K562 (cell line): Measurements from ENCODE around the gene OLFML3. TPM values are rescaled to one million over a fixed set of nuclear protein-coding genes. Genes with fewer than 3 reads are reported as not detected.

Source experiments
- BDP1 ChIP-seq: IDR thresholded peaks from 3 replicates; pipeline ENCODE4 v1.6.1; 2011; ENCODE audit not compliant: insufficient read length, insufficient read depth
- FOXA3 ChIP-seq, 2 experiments: fragments of 450-650 bp in 1 of 2; sonication (generic) in 1 of 2; formaldehyde crosslinking; IDR thresholded peaks in 1 of 2; conservative IDR thresholded peaks in 1 of 2; 2 replicates each; pipeline versions ENCODE4 v1.4.0 to v1.8.0; 2020 to 2022; ENCODE audit warnings: mild to moderate bottlenecking in 2 of 2, missing genetic modification reagents in 1 of 2
- GTF2B ChIP-seq: IDR thresholded peaks from 2 replicates; pipeline ENCODE4 v1.6.1; 2011; ENCODE audit not compliant: insufficient read length; ENCODE audit errors: extremely low read depth
- HNRNPUL1 ChIP-seq: fragments of 200-400 bp; formaldehyde crosslinking; IDR thresholded peaks from 2 replicates; pipeline ENCODE4 v1.6.1; 2017; ENCODE audit warnings: low read length
- IRF2 ChIP-seq: sonication (generic); formaldehyde crosslinking; IDR thresholded peaks from 2 replicates; pipeline ENCODE4 v1.8.1; 2022; ENCODE audit warnings: mild to moderate bottlenecking, missing genetic modification reagents
- MAFF ChIP-seq: IDR thresholded peaks from 2 replicates; pipeline ENCODE4 v1.6.1; 2012; ENCODE audit warnings: low read length, improper control_type of control experiment
- NR0B1 ChIP-seq: fragments of 450-650 bp; IDR thresholded peaks from one replicate; pipeline ENCODE4 v1.6.1; 2018; ENCODE audit warnings: mild to moderate bottlenecking, moderate library complexity; ENCODE audit not compliant: partially characterized antibody
- NR1H2 ChIP-seq: sonication (generic); formaldehyde crosslinking; IDR thresholded peaks from 2 replicates; pipeline ENCODE4 v1.4.0; 2020; ENCODE audit warnings: mild to moderate bottlenecking, missing genetic modification reagents
- ZNF318 ChIP-seq, 2 experiments: fragments of 450-650 bp; IDR thresholded peaks; 2 replicates each; pipeline ENCODE4 v1.6.1; 2016; ENCODE audit warnings: mild to moderate bottlenecking in 2 of 2, borderline replicate concordance in 1 of 2, low read depth in 1 of 2, moderate library complexity in 1 of 2
- polyA plus RNA-seq, 8 experiments: library from polyadenylated mRNA; depleted of rRNA in 4 of 8; stranded (reverse) in 5 of 8; unstranded in 3 of 8; fragments of >200 nt; fragmentation: Nextera tagmentation in 2 of 8; fragmentation: Illumina TruSeq in 1 of 8; extraction: Ambion mirVana in 2 of 8; extraction: Trizol in 1 of 8; gene quantifications; 2 replicates each; pipeline versions ENCODE4 v1.2.1 to v1.2.3, GENCODE V29; 2011 to 2014; ENCODE audit warnings: inconsistent platforms in 1 of 8, missing spikeins in 1 of 8
- total RNA-seq, 7 experiments: library from RNA; depleted of rRNA in 6 of 7; stranded (reverse); fragments of >200 nt in 6 of 7; fragmentation: Illumina TruSeq in 2 of 7; extraction: Trizol in 2 of 7; gene quantifications; 2 replicates each; pipeline versions ENCODE4 v1.2.1 to v1.2.3, GENCODE V29; 2011 to 2021; ENCODE audit warnings: low replicate concordance in 1 of 7
- TF ChIP-seq, protein P1 (sequence below): fragments of 450-650 bp; IDR thresholded peaks from 2 replicates; pipeline ENCODE4 v1.6.1; 2016; ENCODE audit warnings: borderline replicate concordance
- TF ChIP-seq, protein P2 (sequence below): fragments of 250-450 bp; sonication (Bioruptor Pico); IDR thresholded peaks from 2 replicates; pipeline ENCODE4 v1.9.0; 2021; ENCODE audit warnings: mild to moderate bottlenecking, inconsistent platforms

The OLFML3 gene
- total and polyA plus RNA-seq, 9 of the 15 experiments (the other 6 are each of a cell fraction or from before 2014, with no cell fraction given): 0.07 to 0.13 (median 0.07) TPM; not detected in 6

- TF ChIP-seq ZNF318 (IDR thresholded peaks at IDR 0.05; ENCODE audit: borderline replicate concordance in 1 of 2, low read depth in 1 of 2) (no peak), BDP1 (no peak), GTF2B (no peak), NR1H2 (CRISPR knock-in tag) (no peak), IRF2 (no peak), MAFF (no peak), NR0B1 (no peak), HNRNPUL1 (no peak), FOXA3 (CRISPR knock-in tag; conservative IDR thresholded peaks at IDR 0.05 in 1 of 2, IDR thresholded peaks at IDR 0.05 in 1 of 2) (no peak)
- TF ChIP-seq, protein P1, sequence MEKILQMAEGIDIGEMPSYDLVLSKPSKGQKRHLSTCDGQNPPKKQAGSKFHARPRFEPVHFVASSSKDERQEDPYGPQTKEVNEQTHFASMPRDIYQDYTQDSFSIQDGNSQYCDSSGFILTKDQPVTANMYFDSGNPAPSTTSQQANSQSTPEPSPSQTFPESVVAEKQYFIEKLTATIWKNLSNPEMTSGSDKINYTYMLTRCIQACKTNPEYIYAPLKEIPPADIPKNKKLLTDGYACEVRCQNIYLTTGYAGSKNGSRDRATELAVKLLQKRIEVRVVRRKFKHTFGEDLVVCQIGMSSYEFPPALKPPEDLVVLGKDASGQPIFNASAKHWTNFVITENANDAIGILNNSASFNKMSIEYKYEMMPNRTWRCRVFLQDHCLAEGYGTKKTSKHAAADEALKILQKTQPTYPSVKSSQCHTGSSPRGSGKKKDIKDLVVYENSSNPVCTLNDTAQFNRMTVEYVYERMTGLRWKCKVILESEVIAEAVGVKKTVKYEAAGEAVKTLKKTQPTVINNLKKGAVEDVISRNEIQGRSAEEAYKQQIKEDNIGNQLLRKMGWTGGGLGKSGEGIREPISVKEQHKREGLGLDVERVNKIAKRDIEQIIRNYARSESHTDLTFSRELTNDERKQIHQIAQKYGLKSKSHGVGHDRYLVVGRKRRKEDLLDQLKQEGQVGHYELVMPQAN: no peak
- TF ChIP-seq, protein P2, sequence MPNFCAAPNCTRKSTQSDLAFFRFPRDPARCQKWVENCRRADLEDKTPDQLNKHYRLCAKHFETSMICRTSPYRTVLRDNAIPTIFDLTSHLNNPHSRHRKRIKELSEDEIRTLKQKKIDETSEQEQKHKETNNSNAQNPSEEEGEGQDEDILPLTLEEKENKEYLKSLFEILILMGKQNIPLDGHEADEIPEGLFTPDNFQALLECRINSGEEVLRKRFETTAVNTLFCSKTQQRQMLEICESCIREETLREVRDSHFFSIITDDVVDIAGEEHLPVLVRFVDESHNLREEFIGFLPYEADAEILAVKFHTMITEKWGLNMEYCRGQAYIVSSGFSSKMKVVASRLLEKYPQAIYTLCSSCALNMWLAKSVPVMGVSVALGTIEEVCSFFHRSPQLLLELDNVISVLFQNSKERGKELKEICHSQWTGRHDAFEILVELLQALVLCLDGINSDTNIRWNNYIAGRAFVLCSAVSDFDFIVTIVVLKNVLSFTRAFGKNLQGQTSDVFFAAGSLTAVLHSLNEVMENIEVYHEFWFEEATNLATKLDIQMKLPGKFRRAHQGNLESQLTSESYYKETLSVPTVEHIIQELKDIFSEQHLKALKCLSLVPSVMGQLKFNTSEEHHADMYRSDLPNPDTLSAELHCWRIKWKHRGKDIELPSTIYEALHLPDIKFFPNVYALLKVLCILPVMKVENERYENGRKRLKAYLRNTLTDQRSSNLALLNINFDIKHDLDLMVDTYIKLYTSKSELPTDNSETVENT: no peak
These were observed at the start of gene OLFML3 (continued) for GRCh38 chr1:113978863-113979702.
